Tibial nerve (tissue), 4 donors: ENCODE data around the gene SAP30L.

ENCODE experiments used
- CTCF ChIP-seq, 5 experiments: fragments of 200-600 bp in 3 of 5; fragments of 450-650 bp in 2 of 5; sonication (generic) in 3 of 5; IDR thresholded peaks; one replicate each; pipeline ENCODE4 v1.5.1; 2016 to 2019; ENCODE audit warnings: antibody characterized with exemption in 5 of 5, mild to moderate bottlenecking in 3 of 5, moderate library complexity in 2 of 5
- EP300 ChIP-seq, 2 donors: sonication (generic); formaldehyde crosslinking; IDR thresholded peaks; one replicate each; pipeline ENCODE4 v1.6.1; 2017; ENCODE audit warnings: antibody characterized with exemption in 2 of 2, mild to moderate bottlenecking in 1 of 2
- POLR2A ChIP-seq, 2 donors: fragments of 450-650 bp; IDR thresholded peaks; one replicate each; pipeline ENCODE4 v1.6.1; 2017; ENCODE audit warnings: antibody characterized with exemption in 2 of 2, mild to moderate bottlenecking in 2 of 2, moderate library complexity in 2 of 2

GRCh38 chr5:154422298-154422697 is 23.5 kb upstream of the SAP30L start:
- TF ChIP-seq POLR2A (IDR thresholded peaks at IDR 0.05), result no peak
- TF ChIP-seq CTCF (IDR thresholded peaks at IDR 0.05), result no peak
- no peak for TF ChIP-seq EP300 (IDR thresholded peaks at IDR 0.05)
